GM12864 (cell line): Measurements from ENCODE around the gene INO80C.

ENCODE experiments used
- DNase-seq: peaks from one replicate; pipeline ENCODE4 v3.0.0-alpha.2; 2011; ENCODE audit warnings: low read depth
- H3K4me3 ChIP-seq: 2 replicates; pipeline ENCODE4 v1.5.1; 2011; ENCODE audit warnings: mild to moderate bottlenecking, low read depth, low read length, control low read depth
- CTCF ChIP-seq: IDR thresholded peaks from 2 replicates; pipeline ENCODE4 v1.5.1; 2011; ENCODE audit warnings: low read depth, mild to moderate bottlenecking, moderate library complexity, low read length, control low read depth, inconsistent platforms; ENCODE audit errors: missing control alignments

Gene INO80C

DNA sequence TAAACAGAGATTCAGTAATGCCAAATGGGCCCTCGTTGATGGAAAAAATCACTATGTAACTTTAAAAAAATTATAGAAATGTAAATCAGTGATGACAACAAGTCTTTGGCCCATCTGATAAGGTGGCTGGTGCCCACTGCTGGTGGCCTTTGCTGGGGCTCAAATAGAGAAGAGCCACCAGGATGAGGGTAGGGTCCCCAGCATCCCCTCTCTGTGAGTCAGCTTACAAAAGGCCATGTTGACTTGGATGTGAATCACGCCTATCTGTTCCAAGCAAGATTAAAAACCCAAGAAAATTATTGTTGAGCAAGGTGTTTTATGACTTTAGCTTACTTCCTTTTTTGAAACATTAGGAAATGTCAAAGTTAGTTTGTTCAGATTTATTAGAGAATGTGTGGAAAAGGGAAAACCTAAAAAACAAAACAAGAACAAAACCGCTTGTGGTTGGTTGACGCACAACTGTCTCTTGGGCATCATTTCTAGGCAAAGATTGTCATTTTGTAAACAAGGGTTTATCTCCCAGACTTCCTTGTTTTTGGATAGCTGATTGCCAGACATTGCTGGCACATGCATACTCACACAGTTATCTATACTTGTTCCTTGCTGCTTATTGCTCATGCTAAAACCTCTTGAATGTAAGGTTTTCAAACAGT is 66.9 kb downstream of the INO80C start:
- no peak overlapping the region for H3K4me3 ChIP-seq
- DNase-seq, result no peak
- no peak for TF ChIP-seq CTCF

GRCh38 chr18:35426786-35427185 is 71.0 kb downstream of the INO80C start:
- no peak for TF ChIP-seq CTCF
- DNase-seq, result no peak

DNA sequence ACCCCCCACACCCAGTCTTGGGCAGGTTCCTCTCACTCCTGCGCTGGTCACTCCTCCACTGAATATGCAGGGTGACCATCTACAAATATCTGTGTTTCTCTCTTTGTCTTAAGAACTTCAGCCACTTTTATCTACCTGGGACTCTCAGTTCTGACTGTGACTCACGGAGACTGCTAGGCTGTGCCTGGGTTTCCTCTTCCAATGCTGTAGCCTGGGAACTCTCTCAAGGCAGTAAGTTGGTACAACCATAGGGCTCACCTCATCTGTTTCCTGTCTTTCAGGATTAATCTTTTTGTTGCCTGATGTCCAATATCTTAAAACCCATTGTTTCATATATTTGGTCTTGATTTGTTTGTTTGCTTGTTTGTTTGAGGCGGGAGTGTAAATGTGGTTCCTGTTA is 73.4 kb downstream of the INO80C start:
- no peak overlapping the region for H3K4me3 ChIP-seq
- TF ChIP-seq CTCF, result no peak
- DNase-seq, result no peak

More at GRCh38 chr18:35426786-35427185, 71.0 kb downstream of the INO80C start:
- H3K4me3 ChIP-seq, result no peak overlapping the region

GRCh38 chr18:35422237-35422636 is 75.5 kb downstream of the INO80C start:
- H3K4me3 ChIP-seq, result no peak overlapping the region
- no peak for TF ChIP-seq CTCF

GRCh38 chr18:35418610-35419009 is 79.2 kb downstream of the INO80C start:
- DNase-seq, result no peak
- TF ChIP-seq CTCF, result no peak
- H3K4me3 ChIP-seq, result no peak overlapping the region

More at GRCh38 chr18:35422237-35422636, 75.5 kb downstream of the INO80C start:
- no peak for DNase-seq
